Measurements from ENCODE around the gene YPEL1.

DNA sequence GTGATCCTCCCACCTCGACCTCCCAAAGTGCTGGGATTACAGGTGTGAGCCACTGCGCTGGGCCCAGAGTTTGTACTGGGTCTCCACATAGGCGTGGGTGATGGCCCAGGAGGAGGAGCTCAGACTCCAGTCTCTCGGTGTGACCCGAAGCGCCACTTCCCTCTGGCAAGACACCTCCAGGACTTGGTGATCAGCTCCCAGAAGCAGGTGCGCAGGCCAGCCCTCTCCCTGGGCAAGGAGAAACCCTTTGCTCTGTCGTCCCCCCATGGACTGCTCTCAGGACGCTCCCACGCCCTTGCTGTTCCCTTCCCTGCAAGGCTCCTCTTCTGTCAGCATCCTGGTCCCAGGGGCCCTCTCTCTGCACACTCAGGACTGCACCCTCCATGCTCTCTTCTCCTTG, 5.5 kb upstream of the YPEL1 start:
- TF ChIP-seq, protein P1, sequence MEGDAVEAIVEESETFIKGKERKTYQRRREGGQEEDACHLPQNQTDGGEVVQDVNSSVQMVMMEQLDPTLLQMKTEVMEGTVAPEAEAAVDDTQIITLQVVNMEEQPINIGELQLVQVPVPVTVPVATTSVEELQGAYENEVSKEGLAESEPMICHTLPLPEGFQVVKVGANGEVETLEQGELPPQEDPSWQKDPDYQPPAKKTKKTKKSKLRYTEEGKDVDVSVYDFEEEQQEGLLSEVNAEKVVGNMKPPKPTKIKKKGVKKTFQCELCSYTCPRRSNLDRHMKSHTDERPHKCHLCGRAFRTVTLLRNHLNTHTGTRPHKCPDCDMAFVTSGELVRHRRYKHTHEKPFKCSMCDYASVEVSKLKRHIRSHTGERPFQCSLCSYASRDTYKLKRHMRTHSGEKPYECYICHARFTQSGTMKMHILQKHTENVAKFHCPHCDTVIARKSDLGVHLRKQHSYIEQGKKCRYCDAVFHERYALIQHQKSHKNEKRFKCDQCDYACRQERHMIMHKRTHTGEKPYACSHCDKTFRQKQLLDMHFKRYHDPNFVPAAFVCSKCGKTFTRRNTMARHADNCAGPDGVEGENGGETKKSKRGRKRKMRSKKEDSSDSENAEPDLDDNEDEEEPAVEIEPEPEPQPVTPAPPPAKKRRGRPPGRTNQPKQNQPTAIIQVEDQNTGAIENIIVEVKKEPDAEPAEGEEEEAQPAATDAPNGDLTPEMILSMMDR (IDR thresholded peaks at IDR 0.05): no peak
- TF ChIP-seq EP300 (IDR thresholded peaks at IDR 0.05): no peak
